Memory B cell (primary cell): ENCODE results near the gene NR3C2.

Experiments
- ATAC-seq: fragments of 150-1000 bp; cut with Tn5 transposase; 2 replicates; pipeline ENCODE4 v1.10.0; 2021; ENCODE audit warnings: low read depth, mild to moderate bottlenecking, moderate library complexity
- DNase-seq, 2 donors: peaks; one replicate each; pipeline ENCODE4 v3.0.0; 2022; ENCODE audit warnings: low spot score in 2 of 2
- H3K27ac Mint-ChIP-seq: one replicate; pipeline ENCODE4 v1.8.0; 2022; ENCODE audit warnings: mild to moderate bottlenecking, moderate library complexity, mixed read lengths
- H3K27me3 Mint-ChIP-seq: one replicate; pipeline ENCODE4 v1.8.0; 2022; ENCODE audit warnings: mixed read lengths
- H3K36me3 Mint-ChIP-seq: one replicate; pipeline ENCODE4 v1.8.0; 2022; ENCODE audit warnings: mild to moderate bottlenecking, mixed read lengths
- H3K4me1 Mint-ChIP-seq: one replicate; pipeline ENCODE4 v1.8.0; 2022; ENCODE audit warnings: mixed read lengths
- H3K4me3 Mint-ChIP-seq: one replicate; pipeline ENCODE4 v1.8.0; 2022; ENCODE audit warnings: mild to moderate bottlenecking, moderate library complexity, mixed read lengths
- H3K9me3 Mint-ChIP-seq: one replicate; pipeline ENCODE4 v1.8.0; 2022; ENCODE audit warnings: mixed read lengths

NR3C2 gene

DNA sequence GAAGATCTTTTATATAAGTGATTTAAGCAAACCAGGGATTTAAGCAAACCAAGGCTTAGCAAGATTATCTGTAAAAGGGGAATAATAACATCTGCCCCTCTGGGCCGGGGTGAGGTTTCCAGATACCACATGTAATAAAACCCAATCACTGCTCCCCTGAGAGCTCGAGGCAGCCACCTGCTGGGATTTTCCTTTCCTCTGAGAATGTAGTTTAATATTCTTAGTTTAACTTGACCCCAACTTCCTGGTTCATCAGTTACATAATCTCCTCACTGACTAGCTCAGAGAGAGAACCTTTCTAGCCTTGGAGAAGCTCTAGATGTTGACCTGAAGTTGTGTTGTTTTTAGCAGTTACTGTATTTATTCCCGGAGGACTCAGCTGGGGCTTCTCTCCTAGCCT lies 387.9 kb downstream of the NR3C2 start:
- no peak for DNase-seq
- no peak overlapping the region for H3K4me3 Mint-ChIP-seq
- peaks cover 21% of the 10 kb centered on the region for H3K4me1 Mint-ChIP-seq
- no peak for ATAC-seq
- H3K27ac Mint-ChIP-seq = no peak overlapping the region
- H3K36me3 Mint-ChIP-seq = no peaks in the 10 kb centered on the region
- H3K9me3 Mint-ChIP-seq = no peaks in the 10 kb centered on the region
- H3K27me3 Mint-ChIP-seq = peaks cover 4% of the 10 kb centered on the region

DNA sequence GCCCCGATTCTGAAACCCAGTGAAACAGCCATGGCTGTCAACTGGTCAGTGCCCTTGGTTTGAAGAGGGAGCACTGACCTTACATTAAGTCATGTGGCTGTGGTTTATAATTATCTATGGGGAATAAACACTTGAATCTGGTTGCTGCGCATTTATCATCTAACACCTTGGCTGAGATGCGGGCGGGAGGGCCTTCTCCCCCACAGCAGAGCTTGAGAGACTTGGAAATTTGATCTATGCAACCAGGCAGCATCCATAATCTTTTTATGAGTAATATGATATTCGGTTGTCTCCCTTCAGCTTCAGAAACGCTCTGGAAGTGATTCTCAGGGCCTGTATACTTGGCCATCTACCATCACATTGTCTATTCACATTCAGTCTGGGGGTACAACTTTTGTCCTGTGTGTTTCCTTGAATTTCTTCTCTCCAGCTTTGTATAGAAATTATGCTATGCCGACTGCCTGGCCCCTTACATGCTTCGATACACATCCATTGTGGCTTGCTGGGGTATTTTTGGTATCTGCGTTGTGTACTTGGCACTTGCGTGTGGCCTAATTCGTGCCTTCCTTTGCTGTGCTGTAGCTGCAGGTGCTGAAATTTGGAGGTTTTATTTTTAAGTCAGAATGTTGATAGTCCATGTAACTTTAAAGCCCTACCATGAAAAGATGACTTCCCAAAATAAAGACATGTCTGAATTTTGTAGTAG lies 388.8 kb downstream of the NR3C2 start:
- DNase-seq (no peak), ATAC-seq (no peak)
- Mint-ChIP-seq H3K4me3 (no peak overlapping the region), H3K36me3 (no peaks in the 10 kb centered on the region), H3K4me1 (peaks cover 16% of the 10 kb centered on the region), H3K27ac (no peak overlapping the region), H3K9me3 (no peaks in the 10 kb centered on the region), H3K27me3 (peaks cover 4% of the 10 kb centered on the region)

- Mint-ChIP-seq H3K9me3 (no peaks in the 10 kb centered on the region), H3K27me3 (peaks cover 4% of the 10 kb centered on the region), H3K4me1 (peaks cover 7% of the 10 kb centered on the region), H3K27ac (no peak overlapping the region), H3K36me3 (no peaks in the 10 kb centered on the region), H3K4me3 (no peak overlapping the region)
- no peak for DNase-seq
- ATAC-seq = no peak
These were observed 389.8 kb downstream of the NR3C2 start for GRCh38 chr4:148052448-148052847.

GRCh38 chr4:148051403-148051802 lies 390.8 kb downstream of the NR3C2 start:
- no peak overlapping the region for H3K27ac Mint-ChIP-seq
- H3K4me1 Mint-ChIP-seq = no peaks in the 10 kb centered on the region
- DNase-seq = no peak
- ATAC-seq = no peak
- no peaks in the 10 kb centered on the region for H3K36me3 Mint-ChIP-seq
- H3K9me3 Mint-ChIP-seq = no peaks in the 10 kb centered on the region
- no peak overlapping the region for H3K4me3 Mint-ChIP-seq
- H3K27me3 Mint-ChIP-seq = peaks cover 4% of the 10 kb centered on the region

- H3K36me3 Mint-ChIP-seq = no peaks in the 10 kb centered on the region
- H3K4me3 Mint-ChIP-seq = no peak overlapping the region
- peaks cover 4% of the 10 kb centered on the region for H3K4me1 Mint-ChIP-seq
- no peak overlapping the region for H3K27ac Mint-ChIP-seq
- ATAC-seq = no peak
- H3K27me3 Mint-ChIP-seq = peaks cover 4% of the 10 kb centered on the region
- no peak for DNase-seq
- no peaks in the 10 kb centered on the region for H3K9me3 Mint-ChIP-seq
These were observed 393.6 kb downstream of the NR3C2 start for GRCh38 chr4:148048598-148048997.

DNA sequence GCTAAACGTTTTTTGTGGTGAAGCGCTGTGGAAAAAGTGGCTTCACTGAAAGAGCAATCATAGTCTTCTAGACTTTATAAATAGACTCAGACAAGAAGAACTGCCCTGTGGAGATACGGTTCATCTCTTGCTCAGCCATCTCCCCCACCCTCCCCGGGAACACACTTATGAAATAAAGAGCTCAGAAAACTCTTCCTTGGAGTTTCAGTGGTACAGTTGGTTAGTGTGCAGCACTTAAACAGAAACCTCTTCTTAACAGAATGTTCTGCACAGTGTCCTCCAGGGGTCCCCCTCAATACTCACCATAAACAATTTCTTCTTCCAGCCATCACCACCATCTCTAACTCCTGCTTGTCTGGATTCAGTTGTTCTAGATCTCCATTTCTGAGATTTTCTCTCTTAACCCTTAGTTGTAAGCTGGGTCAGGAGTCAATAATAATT lies 397.3 kb downstream of the NR3C2 start:
- DNase-seq = no peak
- H3K9me3 Mint-ChIP-seq = no peaks in the 10 kb centered on the region
- H3K27me3 Mint-ChIP-seq = peaks cover 3% of the 10 kb centered on the region
- peak; percentile 37 for ATAC-seq
- no peaks in the 10 kb centered on the region for H3K36me3 Mint-ChIP-seq
- no peak overlapping the region for H3K27ac Mint-ChIP-seq
- no peak overlapping the region for H3K4me3 Mint-ChIP-seq
- H3K4me1 Mint-ChIP-seq = peaks cover 4% of the 10 kb centered on the region

DNA sequence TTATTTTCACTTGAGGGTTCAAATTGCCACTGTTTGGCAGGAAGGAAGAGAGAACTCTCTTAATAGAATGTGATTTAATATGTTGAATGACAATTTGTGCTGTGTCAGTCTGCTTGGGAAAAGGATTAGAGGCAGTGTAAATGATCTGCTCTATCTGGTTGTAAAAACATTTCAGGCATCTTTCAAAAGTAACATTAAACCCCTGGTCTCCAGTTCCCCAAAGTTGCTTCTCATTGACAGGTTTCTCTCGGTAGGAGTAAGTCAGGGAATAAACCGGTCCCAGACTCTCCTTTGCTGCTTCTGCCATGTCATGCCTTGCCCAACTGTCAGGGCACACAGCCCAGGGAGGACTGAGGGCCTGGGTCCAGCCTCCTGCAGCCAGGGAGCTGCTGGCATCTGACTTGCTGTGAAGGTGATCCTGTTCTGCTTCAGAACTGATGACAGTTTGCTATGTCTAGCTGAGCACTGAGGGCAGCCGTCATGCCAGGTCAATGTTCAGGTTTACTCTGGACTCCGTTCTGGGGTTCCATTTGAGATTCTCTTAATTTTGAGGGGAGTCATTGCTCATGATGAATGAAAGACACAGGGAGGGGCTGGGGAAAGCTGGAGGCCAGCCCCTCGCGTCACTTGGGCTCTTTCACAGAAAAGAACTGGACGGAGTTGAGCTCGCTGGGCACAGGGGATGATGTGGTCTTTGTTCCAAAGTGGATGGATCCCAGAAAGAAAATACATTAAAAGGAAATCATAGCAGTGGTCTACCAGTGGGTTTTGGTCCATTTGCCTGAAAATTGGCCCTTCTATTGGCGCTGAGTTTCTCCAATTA lies 397.9 kb downstream of the NR3C2 start:
- ATAC-seq = no peak
- Mint-ChIP-seq H3K4me1 (peaks cover 4% of the 10 kb centered on the region), H3K36me3 (no peaks in the 10 kb centered on the region), H3K9me3 (no peaks in the 10 kb centered on the region), H3K4me3 (no peak overlapping the region), H3K27me3 (peaks cover 3% of the 10 kb centered on the region), H3K27ac (no peak overlapping the region)
- DNase-seq = no peak

DNA sequence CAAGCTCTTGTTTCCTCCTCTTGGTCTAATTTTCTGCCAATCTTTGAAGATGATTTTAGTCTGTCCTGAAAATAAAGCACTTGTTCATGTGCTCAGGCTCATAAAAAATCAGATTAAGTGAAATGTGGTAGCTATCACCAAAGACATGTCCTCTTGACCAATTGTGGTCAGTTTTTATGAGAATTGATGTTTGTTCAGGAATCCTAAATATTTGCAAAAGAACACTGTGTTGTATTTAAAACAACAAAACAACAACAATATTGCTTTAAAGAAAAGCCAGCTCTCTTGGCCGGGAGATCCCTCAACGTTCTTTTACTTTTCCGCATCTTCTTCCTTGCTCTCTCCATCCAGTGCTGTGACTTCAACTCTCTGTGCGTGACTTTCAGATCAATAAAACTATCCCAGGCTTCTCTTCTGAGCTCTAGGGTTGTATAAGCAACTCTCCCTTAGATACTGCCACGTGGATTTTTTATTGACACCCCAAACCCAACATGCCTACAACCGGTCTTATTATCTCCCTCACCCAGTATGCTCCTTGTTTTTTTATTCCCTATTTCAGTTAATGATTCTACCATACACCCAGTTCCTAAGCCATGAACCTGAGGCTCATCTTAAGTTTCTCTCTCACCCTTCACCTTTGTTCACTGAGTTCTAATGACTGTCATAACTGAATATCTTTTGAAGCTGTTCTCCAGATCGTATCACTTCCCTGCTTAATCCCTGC lies 400.4 kb downstream of the NR3C2 start:
- no peak overlapping the region for H3K27ac Mint-ChIP-seq
- H3K36me3 Mint-ChIP-seq = no peaks in the 10 kb centered on the region
- no peak overlapping the region for H3K4me3 Mint-ChIP-seq
- DNase-seq (no peak), ATAC-seq (no peak)
- H3K9me3 Mint-ChIP-seq = no peaks in the 10 kb centered on the region
- peaks cover 4% of the 10 kb centered on the region for H3K4me1 Mint-ChIP-seq
- peaks cover 3% of the 10 kb centered on the region for H3K27me3 Mint-ChIP-seq

DNA sequence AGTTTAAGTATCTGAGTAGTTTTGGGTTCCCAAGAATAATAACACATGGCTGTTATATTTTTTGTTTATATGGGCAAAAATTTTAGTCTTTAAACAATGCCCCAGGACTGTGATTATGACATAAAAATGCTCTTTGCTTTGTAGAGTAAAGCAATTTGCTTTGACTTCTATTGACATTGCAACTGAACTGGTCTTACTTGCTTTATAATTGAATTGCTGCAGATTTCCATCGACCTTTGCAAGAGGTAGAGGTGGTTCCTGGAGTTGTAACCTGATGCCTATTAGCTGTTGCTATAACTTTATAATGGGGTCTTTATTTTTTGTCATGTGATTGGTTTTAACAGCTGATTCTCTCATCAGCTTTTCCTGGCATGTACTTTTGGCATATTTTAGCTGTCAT lies 407.4 kb downstream of the NR3C2 start:
- H3K9me3 Mint-ChIP-seq = peaks cover 3% of the 10 kb centered on the region
- no peaks in the 10 kb centered on the region for H3K36me3 Mint-ChIP-seq
- no peak for ATAC-seq
- no peak overlapping the region for H3K27ac Mint-ChIP-seq
- DNase-seq = no peak
- no peaks in the 10 kb centered on the region for H3K27me3 Mint-ChIP-seq
- H3K4me1 Mint-ChIP-seq = no peaks in the 10 kb centered on the region
- H3K4me3 Mint-ChIP-seq = no peak overlapping the region

- Mint-ChIP-seq H3K4me3 (no peak overlapping the region), H3K36me3 (peaks cover 1% of the 10 kb centered on the region), H3K27me3 (peaks cover 2% of the 10 kb centered on the region), H3K27ac (no peak overlapping the region), H3K9me3 (peaks cover 7% of the 10 kb centered on the region), H3K4me1 (no peaks in the 10 kb centered on the region)
- no peak for DNase-seq
- no peak for ATAC-seq
These were observed 411.9 kb downstream of the NR3C2 start for GRCh38 chr4:148030193-148030873.

DNA sequence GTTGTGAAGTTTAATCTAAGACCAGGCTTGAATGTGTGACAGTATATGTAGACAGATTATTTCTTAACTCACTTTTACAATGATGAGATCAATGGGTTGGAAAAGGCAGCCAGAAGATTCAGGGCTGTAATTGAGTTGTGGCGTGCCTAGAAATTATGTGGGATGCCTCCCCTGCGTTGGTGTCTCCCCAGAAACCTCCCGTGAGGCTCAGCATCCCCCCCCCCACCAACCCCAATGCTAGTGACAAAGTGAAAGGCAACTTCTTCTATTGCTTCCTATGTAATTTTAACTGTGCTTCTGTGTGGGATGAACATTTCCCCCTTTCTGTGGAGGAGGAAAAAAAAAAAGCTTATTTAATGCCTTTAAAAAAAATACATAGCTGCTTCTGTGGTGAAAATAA lies 412.4 kb downstream of the NR3C2 start:
- Mint-ChIP-seq H3K4me3 (no peak overlapping the region), H3K27me3 (peaks cover 2% of the 10 kb centered on the region), H3K36me3 (peaks cover 1% of the 10 kb centered on the region), H3K4me1 (no peaks in the 10 kb centered on the region), H3K9me3 (peaks cover 7% of the 10 kb centered on the region), H3K27ac (no peak overlapping the region)
- DNase-seq = no peak
- no peak for ATAC-seq
